CD14-positive monocyte (primary cell): Measurements from ENCODE around the gene P3H2. TPM values are rescaled to one million over a fixed set of nuclear protein-coding genes. Genes with fewer than 3 reads are reported as not detected.

ENCODE experiments used
- DNase-seq, 3 donors: peaks; one replicate each; pipeline ENCODE4 v3.0.0-alpha.2; 2011 to 2022
- H2AFZ ChIP-seq: 2 replicates; pipeline ENCODE4 v1.6.0; 2012; ENCODE audit warnings: mild to moderate bottlenecking, low read depth, low read length, inconsistent platforms; ENCODE audit not compliant: insufficient read depth, poor library complexity, severe bottlenecking
- H3K27ac ChIP-seq, 2 donors: 1 replicate in 1 of 2; 2 replicates in 1 of 2; pipeline ENCODE4 v1.5.1; 2012 to 2013; ENCODE audit warnings: low read length in 2 of 2, control low read depth in 1 of 2, inconsistent platforms in 1 of 2, low read depth in 1 of 2, mild to moderate bottlenecking in 1 of 2
- H3K27me3 ChIP-seq, 2 donors: one replicate each; pipeline versions ENCODE4 v1.6.0 to v1.6.1; 2011 to 2013; ENCODE audit warnings: low read length in 2 of 2; ENCODE audit not compliant: control insufficient read depth in 2 of 2, insufficient read depth in 2 of 2
- H3K36me3 ChIP-seq, 2 donors: replicated peaks in 1 of 2; 1 replicate in 1 of 2; 2 replicates in 1 of 2; pipeline versions ENCODE4 v1.5.1 to v1.6.1; 2012 to 2013; ENCODE audit warnings: low read length in 2 of 2, control low read depth in 1 of 2, inconsistent platforms in 1 of 2, mild to moderate bottlenecking in 1 of 2; ENCODE audit not compliant: insufficient read depth in 2 of 2, control insufficient read depth in 1 of 2
- H3K4me1 ChIP-seq, 2 donors: 1 replicate in 1 of 2; 2 replicates in 1 of 2; pipeline versions ENCODE4 v1.5.1 to v1.6.1; 2012 to 2013; ENCODE audit warnings: low read length in 2 of 2, control low read depth in 1 of 2, inconsistent platforms in 1 of 2, mild to moderate bottlenecking in 1 of 2, moderate library complexity in 1 of 2; ENCODE audit not compliant: insufficient read depth in 2 of 2, control insufficient read depth in 1 of 2
- H3K4me2 ChIP-seq: replicated peaks from 2 replicates; pipeline ENCODE3; 2012; ENCODE audit warnings: low read length, moderate library complexity, mild to moderate bottlenecking; ENCODE audit not compliant: poor library complexity, severe bottlenecking; ENCODE audit errors: extremely low read depth
- H3K4me3 ChIP-seq, 3 experiments: fragments of 200-600 bp in 1 of 3; sonication (generic) in 1 of 3; replicated peaks in 1 of 3; 1 replicate in 2 of 3; 2 replicates in 1 of 3; pipeline ENCODE4 v1.5.1; 2011 to 2013; ENCODE audit warnings: low read length in 3 of 3, mild to moderate bottlenecking in 3 of 3, control low read depth in 2 of 3, low read depth in 2 of 3, inconsistent platforms in 1 of 3, moderate library complexity in 1 of 3
- H3K79me2 ChIP-seq: 2 replicates; pipeline ENCODE4 v1.6.0; 2012; ENCODE audit warnings: mild to moderate bottlenecking, control low read depth, inconsistent platforms, low read length, moderate library complexity; ENCODE audit not compliant: insufficient read depth
- H3K9ac ChIP-seq: 2 replicates; pipeline ENCODE4 v1.6.0; 2017; ENCODE audit warnings: low read length, mild to moderate bottlenecking; ENCODE audit not compliant: insufficient read depth, poor library complexity, severe bottlenecking
- H3K9me3 ChIP-seq, 2 donors: replicated peaks in 1 of 2; 1 replicate in 1 of 2; 2 replicates in 1 of 2; pipeline versions ENCODE4 v1.5.1 to v1.6.1; 2012 to 2013; ENCODE audit warnings: low read length in 2 of 2, control low read depth in 1 of 2; ENCODE audit not compliant: control insufficient read depth in 1 of 2, insufficient read depth in 1 of 2
- H4K20me1 ChIP-seq: 2 replicates; pipeline ENCODE4 v1.6.0; 2012; ENCODE audit warnings: mild to moderate bottlenecking, low read length, control low read depth, moderate library complexity; ENCODE audit not compliant: insufficient read depth
- H3K27ac Mint-ChIP-seq, 7 donors: one replicate each; pipeline ENCODE4 v1.8.0; 2020; ENCODE audit warnings: mild to moderate bottlenecking in 7 of 7, mixed read lengths in 7 of 7, moderate library complexity in 6 of 7, inconsistent platforms in 2 of 7
- H3K27me3 Mint-ChIP-seq, 3 donors: one replicate each; pipeline ENCODE4 v1.8.0; 2021 to 2022; ENCODE audit warnings: low read depth in 3 of 3, mild to moderate bottlenecking in 3 of 3, mixed read lengths in 3 of 3, moderate library complexity in 3 of 3, inconsistent platforms in 1 of 3
- H3K36me3 Mint-ChIP-seq, 2 donors: one replicate each; pipeline ENCODE4 v1.8.0; 2020; ENCODE audit warnings: mixed read lengths in 2 of 2, inconsistent platforms in 1 of 2, mild to moderate bottlenecking in 1 of 2
- H3K4me1 Mint-ChIP-seq: one replicate; pipeline ENCODE4 v1.8.0; 2020; ENCODE audit warnings: mild to moderate bottlenecking, mixed read lengths
- H3K4me3 Mint-ChIP-seq, 2 donors: one replicate each; pipeline ENCODE4 v1.8.0; 2020; ENCODE audit warnings: mild to moderate bottlenecking in 2 of 2, mixed read lengths in 2 of 2, moderate library complexity in 1 of 2
- H3K9me3 Mint-ChIP-seq, 7 donors: one replicate each; pipeline ENCODE4 v1.8.0; 2020 to 2022; ENCODE audit warnings: mixed read lengths in 7 of 7, mild to moderate bottlenecking in 6 of 7, moderate library complexity in 6 of 7, inconsistent platforms in 2 of 7
- WGBS: methylation state at CpG from one replicate; pipeline ENCODE4 v1.1.5; 2013; ENCODE audit warnings: missing lambda C conversion rate; ENCODE audit not compliant: insufficient coverage; 5-methylcytosine and 5-hydroxymethylcytosine counted together
- intact Hi-C, 2 donors: fragments of 100-400 bp; cut with micrococcal nuclease; formaldehyde crosslinking; loops; one replicate each; pipeline versions ENCODE4 v1.15.0 to v1.15.1; 2023
- polyA plus RNA-seq, 3 donors: library from polyadenylated mRNA; depleted of rRNA in 1 of 3; unstranded in 2 of 3; stranded (reverse) in 1 of 3; fragments of 300-500 nt in 2 of 3; fragments of >200 nt in 1 of 3; fragmentation: Illumina TruSeq in 2 of 3; gene quantifications; 1 replicate in 2 of 3; 2 replicates in 1 of 3; pipeline ENCODE4 v1.2.3, GENCODE V29; 2012 to 2021
- TF ChIP-seq, protein P1 (sequence below): fragments of 200-600 bp; IDR thresholded peaks from one replicate; pipeline ENCODE4 v1.8.0; 2022; ENCODE audit warnings: antibody characterized with exemption, mild to moderate bottlenecking

P3H2 gene
- polyA plus RNA-seq, 3 donors, result 0.25 to 0.31 (median 0.27) TPM

DNA sequence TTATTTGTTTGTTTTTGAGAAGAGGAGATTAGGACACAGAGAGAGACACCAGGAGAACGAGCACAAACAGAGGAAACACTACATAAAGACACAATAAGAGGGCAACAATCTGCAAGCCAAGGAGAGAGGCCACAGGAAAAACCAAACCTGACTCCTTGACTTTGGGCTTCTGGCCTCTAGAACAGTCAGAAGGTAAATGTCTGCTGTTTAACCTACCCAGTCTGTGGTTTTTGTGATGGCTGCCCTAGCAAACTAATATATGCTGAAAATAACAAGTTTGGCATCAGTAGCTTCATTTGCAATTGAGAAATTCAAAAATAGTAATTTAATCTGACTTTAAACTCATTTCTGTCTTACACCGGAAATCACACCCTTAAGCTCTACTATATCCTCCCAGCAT is 110.2 kb downstream of the P3H2 start:
- no peak overlapping the region for H3K27ac Mint-ChIP-seq
- H4K20me1 ChIP-seq, result no peaks in the 10 kb centered on the region
- no peaks in the 10 kb centered on the region for H3K36me3 Mint-ChIP-seq
- H3K4me1 Mint-ChIP-seq, result no peaks in the 10 kb centered on the region
- intact Hi-C loops, result no loop called here
- 29% methylated on average over 1 of the region's 2 CpGs for WGBS
- H3K4me3 Mint-ChIP-seq, result no peak overlapping the region
- H3K9me3 ChIP-seq, result no peaks in the 10 kb centered on the region
- H3K27me3 Mint-ChIP-seq, result peaks cover 0 to 5% (median 3%) of the 10 kb centered on the region in 3 donors
- no peaks in the 10 kb centered on the region for H3K9me3 Mint-ChIP-seq
- no peaks in the 10 kb centered on the region for H3K36me3 ChIP-seq
- H3K79me2 ChIP-seq, result no peaks in the 10 kb centered on the region
- H3K4me3 ChIP-seq, result no peak overlapping the region
- H2AFZ ChIP-seq, result no peak overlapping the region
- H3K27me3 ChIP-seq, result peaks cover 0 to 2% of the 10 kb centered on the region in 2 donors
- DNase-seq, result no peak
- H3K9ac ChIP-seq, result no peak overlapping the region
- H3K27ac ChIP-seq, result no peak overlapping the region
- no peak overlapping the region for H3K4me2 ChIP-seq
- no peaks in the 10 kb centered on the region for H3K4me1 ChIP-seq
- TF ChIP-seq, protein P1, sequence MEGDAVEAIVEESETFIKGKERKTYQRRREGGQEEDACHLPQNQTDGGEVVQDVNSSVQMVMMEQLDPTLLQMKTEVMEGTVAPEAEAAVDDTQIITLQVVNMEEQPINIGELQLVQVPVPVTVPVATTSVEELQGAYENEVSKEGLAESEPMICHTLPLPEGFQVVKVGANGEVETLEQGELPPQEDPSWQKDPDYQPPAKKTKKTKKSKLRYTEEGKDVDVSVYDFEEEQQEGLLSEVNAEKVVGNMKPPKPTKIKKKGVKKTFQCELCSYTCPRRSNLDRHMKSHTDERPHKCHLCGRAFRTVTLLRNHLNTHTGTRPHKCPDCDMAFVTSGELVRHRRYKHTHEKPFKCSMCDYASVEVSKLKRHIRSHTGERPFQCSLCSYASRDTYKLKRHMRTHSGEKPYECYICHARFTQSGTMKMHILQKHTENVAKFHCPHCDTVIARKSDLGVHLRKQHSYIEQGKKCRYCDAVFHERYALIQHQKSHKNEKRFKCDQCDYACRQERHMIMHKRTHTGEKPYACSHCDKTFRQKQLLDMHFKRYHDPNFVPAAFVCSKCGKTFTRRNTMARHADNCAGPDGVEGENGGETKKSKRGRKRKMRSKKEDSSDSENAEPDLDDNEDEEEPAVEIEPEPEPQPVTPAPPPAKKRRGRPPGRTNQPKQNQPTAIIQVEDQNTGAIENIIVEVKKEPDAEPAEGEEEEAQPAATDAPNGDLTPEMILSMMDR, result no peak

DNA sequence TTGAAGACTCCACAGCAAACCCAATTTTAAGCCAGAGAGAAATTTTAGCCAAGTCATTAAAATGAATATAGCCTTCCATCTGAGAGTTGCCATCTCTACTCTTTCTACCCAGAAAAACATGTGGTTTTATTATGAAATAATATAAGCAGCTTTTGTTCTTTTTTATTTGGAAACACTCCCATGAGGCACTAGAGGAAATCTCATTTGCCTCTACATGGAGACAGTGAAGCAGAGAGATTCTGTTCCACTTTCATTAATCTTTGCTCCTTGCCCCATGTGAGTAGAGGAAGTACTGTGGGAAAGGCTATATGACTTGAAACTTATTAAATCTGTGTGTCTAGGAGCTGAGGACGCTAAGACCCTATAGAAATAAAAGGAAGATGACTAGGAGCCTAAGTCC is 111.1 kb downstream of the P3H2 start:
- H2AFZ ChIP-seq, result no peak overlapping the region
- no peaks in the 10 kb centered on the region for H3K9me3 ChIP-seq
- no peak overlapping the region for H3K27ac ChIP-seq
- no peak overlapping the region for H3K4me2 ChIP-seq
- no peaks in the 10 kb centered on the region for H3K9me3 Mint-ChIP-seq
- H3K27me3 ChIP-seq, result peaks cover 0 to 2% of the 10 kb centered on the region in 2 donors
- no peaks in the 10 kb centered on the region for H3K4me1 Mint-ChIP-seq
- DNase-seq, result no peak
- TF ChIP-seq, protein P1, result no peak
- H3K27ac Mint-ChIP-seq, result no peak overlapping the region
- no peaks in the 10 kb centered on the region for H3K36me3 ChIP-seq
- peaks cover 0 to 5% (median 3%) of the 10 kb centered on the region in 3 donors for H3K27me3 Mint-ChIP-seq
- H3K36me3 Mint-ChIP-seq, result no peaks in the 10 kb centered on the region
- no CpG with 5 or more reads among the region's 1 CpG for WGBS
- no peaks in the 10 kb centered on the region for H3K4me1 ChIP-seq
- intact Hi-C loops, result no loop called here
- H3K79me2 ChIP-seq, result no peaks in the 10 kb centered on the region
- H3K4me3 ChIP-seq, result no peak overlapping the region
- H3K9ac ChIP-seq, result no peak overlapping the region
- no peak overlapping the region for H3K4me3 Mint-ChIP-seq
- H4K20me1 ChIP-seq, result no peaks in the 10 kb centered on the region
